GM12878 (cell line): ENCODE data around the gene ZBED4. TPM values are rescaled to one million over a fixed set of nuclear protein-coding genes. Genes with fewer than 3 reads are reported as not detected.

ENCODE experiments used
- ATAC-seq: fragments of 200-7000 bp; cut with Tn5 transposase; 3 replicates; pipeline ENCODE4 v1.9.1; 2020; ENCODE audit warnings: mild to moderate bottlenecking, moderate library complexity
- BruUV-seq: library from RNA; stranded (reverse); fragments of 400-500 nt; replicated peaks from 2 replicates; lab custom pipeline; 2021; lab: Mats Ljungman, UMichigan
- CTCF ChIA-PET: fragments of 300-600 bp; sonication (Branson Sonifier 250); formaldehyde crosslinking; extraction: SDS; loops from one replicate; lab custom pipeline; 2021; ENCODE audit warnings: inconsistent platforms; lab: Yijun Ruan, JAX
- POLR2A ChIA-PET: fragments of 350-600 bp; formaldehyde crosslinking; extraction: SDS; loops from one replicate; lab custom pipeline; 2021; ENCODE audit warnings: inconsistent platforms; lab: Charles Lee
- RAD21 ChIA-PET: fragments of 300-600 bp; sonication (Branson Sonifier 250); formaldehyde crosslinking; loops from one replicate; lab custom pipeline; 2023; ENCODE audit warnings: antibody characterized with exemption; ENCODE audit not compliant: unreplicated experiment; lab: Charles Lee
- SMC1A ChIA-PET: fragments of 300-600 bp; sonication (Branson Sonifier 250); formaldehyde crosslinking; loops from one replicate; lab custom pipeline; 2023; ENCODE audit not compliant: unreplicated experiment, uncharacterized antibody; lab: Charles Lee
- DNase-seq: peaks from one replicate; pipeline ENCODE4 v3.0.0-alpha.2; 2011; ENCODE audit warnings: low read depth, low spot score
- FAIRE-seq: peaks from 3 replicates; lab custom pipeline; 2011; peaks lifted over from hg19 to GRCh38; lab: Jason Lieb, UNC
- H2AFZ ChIP-seq: 2 replicates; pipeline ENCODE4 v1.6.0; 2011; ENCODE audit warnings: low read depth, low read length, control low read depth; ENCODE audit not compliant: control insufficient read depth
- H3K27ac ChIP-seq: 2 replicates; pipeline ENCODE4 v1.5.1; 2011; ENCODE audit warnings: control low read depth; ENCODE audit not compliant: control insufficient read depth, insufficient read depth
- H3K27me3 ChIP-seq, 2 experiments: replicated peaks in 1 of 2; 2 replicates each; pipeline versions ENCODE4 v1.6.0 to v1.6.1; 2011; ENCODE audit warnings: low read length in 1 of 2; ENCODE audit not compliant: control insufficient read depth in 2 of 2, insufficient read depth in 2 of 2
- H3K36me3 ChIP-seq, 2 experiments: 2 replicates each; pipeline ENCODE4 v1.5.1; 2011; ENCODE audit warnings: low read length in 1 of 2; ENCODE audit not compliant: control insufficient read depth in 2 of 2, insufficient read depth in 2 of 2
- H3K4me1 ChIP-seq: 2 replicates; pipeline ENCODE4 v1.6.1; 2011; ENCODE audit warnings: mild to moderate bottlenecking, low read length, moderate library complexity, mixed read lengths; ENCODE audit not compliant: control insufficient read depth, insufficient read depth
- H3K4me2 ChIP-seq: 2 replicates; pipeline ENCODE4 v1.6.0; 2011; ENCODE audit warnings: control low read depth; ENCODE audit not compliant: control insufficient read depth, insufficient read depth
- H3K4me3 ChIP-seq: fragments of 200-600 bp; sonication (generic); 2 replicates; pipeline ENCODE4 v1.5.1; 2016
- H3K79me2 ChIP-seq: 2 replicates; pipeline ENCODE4 v1.6.0; 2011; ENCODE audit warnings: low read length; ENCODE audit not compliant: control insufficient read depth, insufficient read depth
- H3K9ac ChIP-seq: 2 replicates; pipeline ENCODE4 v1.8.0; 2011; ENCODE audit warnings: low read length, control low read depth, mixed read lengths; ENCODE audit not compliant: control insufficient read depth, insufficient read depth
- H3K9me3 ChIP-seq: replicated peaks from 3 replicates; pipeline ENCODE4 v1.5.1; 2011; ENCODE audit warnings: mild to moderate bottlenecking, low read length; ENCODE audit not compliant: control insufficient read depth, insufficient read depth
- H4K20me1 ChIP-seq: 2 replicates; pipeline ENCODE4 v1.6.0; 2011; ENCODE audit not compliant: control insufficient read depth, insufficient read depth
- ASH2L ChIP-seq: fragments of 300-600, 200-600 bp; sonication (generic); IDR thresholded peaks from 2 replicates; pipeline ENCODE4 v1.6.1; 2017; ENCODE audit warnings: low read depth, mild to moderate bottlenecking, borderline replicate concordance
- CTCF ChIP-seq, 3 experiments: IDR thresholded peaks in 2 of 3; conservative IDR thresholded peaks in 1 of 3; 2 replicates each; pipeline ENCODE4 v1.5.1; 2011; ENCODE audit warnings: low read depth in 3 of 3, low read length in 3 of 3, mild to moderate bottlenecking in 3 of 3, control low read depth in 2 of 3, moderate library complexity in 2 of 3, inconsistent platforms in 1 of 3, mixed read lengths in 1 of 3; ENCODE audit not compliant: control insufficient read depth in 2 of 3, insufficient read depth in 1 of 3; ENCODE audit errors: extremely low read depth in 1 of 3
- EED ChIP-seq: sonication (generic); IDR thresholded peaks from 2 replicates; pipeline ENCODE4 v1.6.1; 2016; ENCODE audit warnings: antibody characterized with exemption, low read depth
- FOXK2 ChIP-seq: fragments of 450-650 bp; IDR thresholded peaks from 2 replicates; pipeline ENCODE4 v1.6.1; 2017; ENCODE audit warnings: mild to moderate bottlenecking, moderate library complexity
- IKZF1 ChIP-seq: fragments of 450-650 bp; conservative IDR thresholded peaks from 2 replicates; pipeline ENCODE4 v1.6.1; 2017; ENCODE audit warnings: antibody characterized with exemption, mild to moderate bottlenecking
- KLF5 ChIP-seq: fragments of 450-650 bp; IDR thresholded peaks from 2 replicates; pipeline ENCODE4 v1.6.1; 2014; ENCODE audit warnings: mild to moderate bottlenecking; ENCODE audit not compliant: partially characterized antibody
- MEF2A ChIP-seq: IDR thresholded peaks from 2 replicates; pipeline ENCODE4 v1.6.1; 2011; ENCODE audit warnings: low read depth, mild to moderate bottlenecking, low read length, moderate library complexity; ENCODE audit not compliant: insufficient read depth
- NFYB ChIP-seq: IDR thresholded peaks from 2 replicates; pipeline ENCODE4 v1.6.1; 2011; ENCODE audit warnings: low read depth, mild to moderate bottlenecking, low read length, improper control_type of control experiment, moderate library complexity; ENCODE audit not compliant: insufficient read depth
- RELB ChIP-seq: fragments of 450-650 bp; IDR thresholded peaks from 2 replicates; pipeline ENCODE4 v1.6.1; 2017; ENCODE audit warnings: low read depth, mild to moderate bottlenecking, moderate library complexity
- SIX5 ChIP-seq: IDR thresholded peaks from 2 replicates; pipeline ENCODE4 v1.6.1; 2011; ENCODE audit warnings: mild to moderate bottlenecking, low read depth, low read length, moderate library complexity; ENCODE audit not compliant: severe bottlenecking
- SPI1 ChIP-seq: IDR thresholded peaks from 2 replicates; pipeline ENCODE4 v1.6.1; 2011; ENCODE audit warnings: low read depth, mild to moderate bottlenecking, low read length, moderate library complexity, borderline replicate concordance; ENCODE audit not compliant: insufficient read depth
- USF1 ChIP-seq: IDR thresholded peaks from 2 replicates; pipeline ENCODE4 v1.6.1; 2011; ENCODE audit warnings: borderline replicate concordance, low read depth, mild to moderate bottlenecking, moderate library complexity, mixed read lengths, low read length; ENCODE audit not compliant: insufficient read depth; ENCODE audit errors: extremely low read length
- ZNF217 ChIP-seq: fragments of 450-650 bp; IDR thresholded peaks from 2 replicates; pipeline ENCODE4 v1.6.1; 2017; ENCODE audit warnings: antibody characterized with exemption, mild to moderate bottlenecking
- WGBS: methylation state at CpG from one replicate; pipeline ENCODE4 v1.1.6; 2016; ENCODE audit warnings: low lambda C conversion rate; ENCODE audit not compliant: insufficient replicate concordance, insufficient coverage; ENCODE audit errors: missing lambda C conversion rate; 5-methylcytosine and 5-hydroxymethylcytosine counted together
- in situ Hi-C: fragments of 300-500 bp; cut with MboI; formaldehyde crosslinking; loops from 9 replicates; pipeline ENCODE4 v1.14.3; 2018; ENCODE audit warnings: mixed read lengths
- intact Hi-C: fragments of 100-400 bp; cut with micrococcal nuclease; formaldehyde crosslinking; loops from one replicate; pipeline ENCODE4 v1.14.2; 2022; ENCODE audit not compliant: unreplicated experiment
- polyA plus RNA-seq, 11 experiments: library from polyadenylated mRNA; depleted of rRNA in 4 of 11; unstranded in 6 of 11; stranded (reverse) in 5 of 11; fragments of >200 nt; fragmentation: Nextera tagmentation in 4 of 11; fragmentation: Illumina TruSeq in 1 of 11; extraction: Ambion mirVana in 4 of 11; extraction: Trizol in 1 of 11; gene quantifications; 1 replicate in 1 of 11; 2 replicates in 10 of 11; pipeline versions ENCODE4 v1.2.1 to v1.2.3, GENCODE V29; 2011 to 2016; ENCODE audit warnings: inconsistent platforms in 2 of 11, missing spikeins in 2 of 11, low read depth in 1 of 11
- total RNA-seq, 4 experiments: library from RNA; depleted of rRNA in 3 of 4; stranded (reverse); fragments of >200 nt in 3 of 4; fragmentation: Illumina TruSeq in 1 of 4; extraction: Trizol in 1 of 4; gene quantifications; 2 replicates each; pipeline versions ENCODE4 v1.2.1 to v1.2.3, GENCODE V29; 2013 to 2021

Gene ZBED4
- total and polyA plus RNA-seq, 10 of the 15 experiments (the other 5 are each of a cell fraction or from before 2014, with no cell fraction given), result 2.3 to 21.6 (median 12.8) TPM

GRCh38 chr22:49856766-49857618 lies 3.3 kb downstream of the ZBED4 start (continued):
- TF ChIP-seq CTCF (IDR thresholded peaks at IDR 0.05 in 2 of 3, conservative IDR thresholded peaks at IDR 0.05 in 1 of 3; ENCODE audit: control insufficient read depth in 2 of 3, extremely low read depth in 1 of 3, insufficient read depth in 1 of 3, low read depth in 3 of 3, low read length in 3 of 3) (no peak), NFYB (no peak), IKZF1 (no peak), ZNF217 (no peak)

- ATAC-seq, result no peak
- no peak overlapping the region for H3K9ac ChIP-seq
- POLR2A ChIA-PET, result no interaction called here
- RAD21 ChIA-PET, result no interaction called here
- peaks cover 76% of the 10 kb centered on the region for H3K79me2 ChIP-seq
- in situ Hi-C loops (no loop called here), intact Hi-C loops (no loop called here)
- H3K4me1 ChIP-seq, result peaks cover 8% of the 10 kb centered on the region
- H3K27me3 ChIP-seq, result no peaks in the 10 kb centered on the region
- no TSS peak for BruUV-seq
- CTCF ChIA-PET, result no interaction called here
- peak overlapping the region; percentile 42; the same call in 1 of the 2 replicates for H3K4me2 ChIP-seq
- H3K36me3 ChIP-seq, result peaks cover 0 to 6% of the 10 kb centered on the region in 2 experiments; a peak in 2 of 4 replicates
- no peak for FAIRE-seq
- SMC1A ChIA-PET, result no interaction called here
- no peak overlapping the region for H2AFZ ChIP-seq
- no peaks in the 10 kb centered on the region for H3K9me3 ChIP-seq
- peaks cover 3% of the 10 kb centered on the region; the same call in 1 of the 2 replicates for H4K20me1 ChIP-seq
- DNase-seq, result no peak
- WGBS, result 87% methylated on average over 14 of the region's 14 CpGs
- no peak overlapping the region for H3K4me3 ChIP-seq
- H3K27ac ChIP-seq, result no peak overlapping the region
- TF ChIP-seq RELB, result no peak
- TF ChIP-seq KLF5, result no peak
- TF ChIP-seq USF1, result no peak
- no peak for TF ChIP-seq MEF2A
- no peak for TF ChIP-seq ASH2L
- TF ChIP-seq FOXK2, result no peak
- no peak for TF ChIP-seq SPI1
- no peak for TF ChIP-seq EED
- TF ChIP-seq SIX5, result no peak
These were observed 5.2 kb downstream of the ZBED4 start for GRCh38 chr22:49858827-49859226.
